PC-3 (cell line): ENCODE results near the gene TMEM11. TPM values are rescaled to one million over a fixed set of nuclear protein-coding genes. Genes with fewer than 3 reads are reported as not detected.

Experiments used
- ATAC-seq: fragments of 200-7000 bp; cut with Tn5 transposase; 2 replicates; pipeline ENCODE4 v1.9.1; 2020; ENCODE audit warnings: mild to moderate bottlenecking, moderate library complexity
- BruUV-seq: library from RNA; stranded (reverse); fragments of 400-500 nt; replicated peaks from 2 replicates; lab custom pipeline; 2021; lab: Mats Ljungman, UMichigan
- CTCF ChIA-PET: fragments of 300-600 bp; sonication (Branson Sonifier 250); formaldehyde crosslinking; loops from one replicate; lab custom pipeline; 2022; ENCODE audit warnings: antibody characterized with exemption; lab: Charles Lee
- POLR2A ChIA-PET: fragments of 300-600 bp; sonication (Branson Sonifier 250); formaldehyde crosslinking; loops from one replicate; lab custom pipeline; 2022; ENCODE audit warnings: antibody characterized with exemption; ENCODE audit not compliant: unreplicated experiment; lab: Charles Lee
- DNase-seq: peaks from one replicate; pipeline ENCODE4 v3.0.0-alpha.2; 2015
- H2AFZ ChIP-seq: fragments of 300-600 bp; sonication (generic); 2 replicates; pipeline ENCODE4 v1.6.0; 2016; ENCODE audit warnings: antibody characterized with exemption, low read length
- H3F3A ChIP-seq: fragments of 300-600 bp; sonication (generic); one replicate; pipeline ENCODE4 v1.6.0; 2017; ENCODE audit warnings: antibody characterized with exemption, low read length, control low read depth, mild to moderate bottlenecking; ENCODE audit not compliant: unreplicated experiment
- H3K27ac ChIP-seq: fragments of 300-600 bp; sonication (generic); 2 replicates; pipeline ENCODE4 v1.5.1; 2016; ENCODE audit warnings: mild to moderate bottlenecking, low read length
- H3K27me3 ChIP-seq: fragments of 300-600 bp; sonication (generic); 2 replicates; pipeline ENCODE4 v1.6.1; 2016; ENCODE audit warnings: low read length, mixed read lengths
- H3K36me3 ChIP-seq: fragments of 300-600 bp; sonication (generic); 2 replicates; pipeline ENCODE4 v1.6.1; 2016; ENCODE audit warnings: low read depth, mixed run types, low read length, mixed read lengths
- H3K4me1 ChIP-seq: fragments of 300-600 bp; sonication (generic); 2 replicates; pipeline ENCODE4 v1.5.1; 2016; ENCODE audit warnings: low read length; ENCODE audit not compliant: insufficient read depth
- H3K4me2 ChIP-seq: fragments of 300-600 bp; sonication (generic); 2 replicates; pipeline ENCODE4 v1.6.0; 2016; ENCODE audit warnings: low read length
- H3K4me3 ChIP-seq: fragments of 300-600 bp; sonication (generic); 2 replicates; pipeline ENCODE4 v1.5.1; 2016; ENCODE audit warnings: mild to moderate bottlenecking, low read length, mixed read lengths
- H3K79me2 ChIP-seq: fragments of 300-600 bp; sonication (generic); 2 replicates; pipeline ENCODE4 v1.6.1; 2017; ENCODE audit warnings: low read length, mixed read lengths
- H3K9ac ChIP-seq: fragments of 300-600 bp; sonication (generic); 2 replicates; pipeline ENCODE4 v1.6.0; 2016; ENCODE audit warnings: mild to moderate bottlenecking, low read length
- H3K9me2 ChIP-seq: fragments of 300-600 bp; sonication (generic); replicated peaks from 2 replicates; pipeline ENCODE4 v1.6.1; 2016; ENCODE audit warnings: mixed run types, low read length, mixed read lengths
- H3K9me3 ChIP-seq: fragments of 300-600 bp; sonication (generic); 2 replicates; pipeline ENCODE4 v1.6.1; 2016; ENCODE audit warnings: low read length, mixed read lengths
- H4K20me1 ChIP-seq: fragments of 300-600 bp; sonication (generic); 2 replicates; pipeline ENCODE4 v1.6.1; 2016; ENCODE audit warnings: low read length, mixed read lengths
- CTCF ChIP-seq: fragments of 300-600 bp; sonication (generic); conservative IDR thresholded peaks from 2 replicates; pipeline ENCODE4 v1.5.1; 2017; ENCODE audit warnings: antibody characterized with exemption, low read depth, mild to moderate bottlenecking, low read length
- EZH2 ChIP-seq: fragments of 300-600 bp; sonication (generic); IDR thresholded peaks from one replicate; pipeline ENCODE4 v1.6.1; 2017; ENCODE audit warnings: antibody characterized with exemption, mild to moderate bottlenecking, low read length; ENCODE audit not compliant: unreplicated experiment
- EZH2phosphoT487 ChIP-seq: fragments of 300-600 bp; sonication (generic); IDR thresholded peaks from 2 replicates; pipeline ENCODE4 v1.6.1; 2018; ENCODE audit warnings: mild to moderate bottlenecking, antibody characterized with exemption, low read length, borderline replicate concordance
- intact Hi-C: fragments of 100-400 bp; cut with micrococcal nuclease; formaldehyde crosslinking; loops from 2 replicates; pipeline ENCODE4 v1.9.0; 2023
- total RNA-seq: library from RNA; depleted of rRNA; stranded (reverse); fragments of >200 nt; gene quantifications from 2 replicates; pipeline ENCODE4 v1.2.3, GENCODE V29; 2014

TMEM11 gene
- total RNA-seq, 1 experiment from 2014 or later: 70.8 TPM

- BruUV-seq: no TSS peak
- CTCF ChIA-PET: no interaction called here
Measured at GRCh38 chr17:21252796-21253645, 39.1 kb upstream of the TMEM11 start, which contains the start of gene NATD1. TSS of gene NATD1 (minus strand) at chr17:21253410. CDS start at chr17:21253264, 146 bp downstream.

GRCh38 chr17:21252289-21252795 lies 38.4 kb upstream of the TMEM11 start:
- ATAC-seq: 0 out of 2 replicates have a peak, but pooled peaks have one; percentile 7
- H3F3A ChIP-seq: no peaks in the 10 kb centered on the region
- H3K27me3 ChIP-seq: no peaks in the 10 kb centered on the region
- H3K4me2 ChIP-seq: peak overlapping the region; percentile 80
- no TSS peak for BruUV-seq
- no peak overlapping the region for H3K27ac ChIP-seq
- H2AFZ ChIP-seq: peak overlapping the region; percentile 47; the same call in 1 of the 2 replicates
- H3K36me3 ChIP-seq: no peaks in the 10 kb centered on the region
- no peak overlapping the region for H3K9ac ChIP-seq
- peaks cover 8% of the 10 kb centered on the region for H3K4me1 ChIP-seq
- H3K9me3 ChIP-seq: no peaks in the 10 kb centered on the region
- H3K4me3 ChIP-seq: peak overlapping the region; percentile 55
- CTCF ChIA-PET: no interaction called here
- H3K79me2 ChIP-seq: no peaks in the 10 kb centered on the region
- POLR2A ChIA-PET: no interaction called here
- TF ChIP-seq EZH2: no peak
- TF ChIP-seq CTCF: no peak
- TF ChIP-seq EZH2phosphoT487: no peak
- H3K9me2 ChIP-seq: no peaks in the 10 kb centered on the region
- DNase-seq: no peak
- no peaks in the 10 kb centered on the region for H4K20me1 ChIP-seq
- intact Hi-C loops: loop anchor here (5.0 kb wide), 1 partner anchor 40 kb away; the partner anchor contains the start of gene TMEM11

More at GRCh38 chr17:21252796-21253645, 39.1 kb upstream of the TMEM11 start, which contains the start of gene NATD1:
- Histone ChIP-seq H3K9me2 (no peaks in the 10 kb centered on the region), H3F3A (no peaks in the 10 kb centered on the region), H2AFZ (peak within 1 kb of the TSS; percentile 74), H3K9me3 (no peaks in the 10 kb centered on the region), H4K20me1 (no peaks in the 10 kb centered on the region), H3K4me2 (peak within 1 kb of the TSS; percentile 89), H3K27me3 (no peaks in the 10 kb centered on the region), H3K27ac (no peak within 1 kb of the TSS), H3K9ac (no peak within 1 kb of the TSS), H3K36me3 (no peaks in the 10 kb centered on the region), H3K79me2 (no peaks in the 10 kb centered on the region), H3K4me3 (peak within 1 kb of the TSS; percentile 66), H3K4me1 (peaks cover 8% of the 10 kb centered on the region)
- DNase-seq (peak; percentile 75), ATAC-seq (peak; percentile 66)
- POLR2A ChIA-PET: no interaction called here
- no peak for TF ChIP-seq EZH2
- TF ChIP-seq EZH2phosphoT487: no peak
- TF ChIP-seq CTCF: no peak
- intact Hi-C loops: loop anchor here (5.0 kb wide), 1 partner anchor 41 kb away; the partner anchor contains the start of gene TMEM11
